K562 (cell line): ENCODE measurements around the gene CNP. TPM values are rescaled to one million over a fixed set of nuclear protein-coding genes. Genes with fewer than 3 reads are reported as not detected.

Experiments
- CBX1 ChIP-seq: sonication (generic); IDR thresholded peaks from 2 replicates; pipeline ENCODE4 v1.6.1; 2016; ENCODE audit warnings: antibody characterized with exemption, low read depth, mild to moderate bottlenecking
- CEBPG ChIP-seq, 3 experiments: fragments of 200-800 bp in 1 of 3; sonication (Bioruptor generic) in 1 of 3; sonication (generic) in 1 of 3; formaldehyde crosslinking in 1 of 3; IDR thresholded peaks in 2 of 3; conservative IDR thresholded peaks in 1 of 3; 2 replicates each; pipeline versions ENCODE4 v1.6.1 to v1.8.0; 2016 to 2022; ENCODE audit warnings: missing compliant biosample characterization in 2 of 3, missing genetic modification characterization in 2 of 3, mild to moderate bottlenecking in 1 of 3, missing genetic modification reagents in 1 of 3
- ELF4 ChIP-seq: fragments of 450-650 bp; formaldehyde crosslinking; IDR thresholded peaks from 2 replicates; pipeline ENCODE4 v1.4.0; 2022; ENCODE audit warnings: missing genetic modification characterization
- FOXJ2 ChIP-seq: fragments of 200-800 bp; sonication (Bioruptor generic); IDR thresholded peaks from 2 replicates; pipeline ENCODE4 v1.6.1; 2016; ENCODE audit warnings: missing genetic modification characterization, missing compliant biosample characterization
- GABPB1 ChIP-seq: sonication (generic); formaldehyde crosslinking; IDR thresholded peaks from 2 replicates; pipeline ENCODE4 v1.8.0; 2022; ENCODE audit warnings: mild to moderate bottlenecking, missing genetic modification reagents
- HDAC1 ChIP-seq, 2 experiments: fragments of 450-650 bp; IDR thresholded peaks; 2 replicates each; pipeline ENCODE4 v1.6.1; 2016 to 2017; ENCODE audit warnings: inconsistent platforms in 1 of 2, mild to moderate bottlenecking in 1 of 2, moderate library complexity in 1 of 2
- HES1 ChIP-seq: fragments of 450-650 bp; IDR thresholded peaks from 2 replicates; pipeline ENCODE4 v1.6.1; 2016; ENCODE audit warnings: low read depth, mild to moderate bottlenecking, moderate library complexity
- L3MBTL2 ChIP-seq: fragments of 450-650 bp; IDR thresholded peaks from 2 replicates; pipeline ENCODE4 v1.6.1; 2016; ENCODE audit warnings: mild to moderate bottlenecking, moderate library complexity
- NEUROD1 ChIP-seq: fragments of 150-350 bp; IDR thresholded peaks from 2 replicates; pipeline ENCODE4 v1.6.1; 2014; ENCODE audit warnings: borderline replicate concordance, low read length, low read depth; ENCODE audit not compliant: partially characterized antibody
- NR3C1 ChIP-seq: sonication (generic); formaldehyde crosslinking; IDR thresholded peaks from 2 replicates; pipeline ENCODE4 v1.8.1; 2022; ENCODE audit warnings: missing genetic modification reagents
- PHF20 ChIP-seq: fragments of 450-650 bp; IDR thresholded peaks from 2 replicates; pipeline ENCODE4 v1.6.1; 2018; ENCODE audit not compliant: partially characterized antibody
- PRMT5 ChIP-seq: sonication (generic); formaldehyde crosslinking; IDR thresholded peaks from 2 replicates; pipeline ENCODE4 v1.5.0; 2020; ENCODE audit warnings: missing genetic modification reagents
- RUNX1 ChIP-seq: sonication (generic); IDR thresholded peaks from 2 replicates; pipeline ENCODE4 v1.6.1; 2016; ENCODE audit warnings: antibody characterized with exemption, low read depth
- ZC3H11A ChIP-seq: IDR thresholded peaks from 2 replicates; pipeline ENCODE4 v1.6.1; 2012; ENCODE audit warnings: low read depth, low read length, improper control_type of control experiment
- ZFP30 ChIP-seq: fragments of 250-450 bp; sonication (Bioruptor Pico); IDR thresholded peaks from 2 replicates; pipeline ENCODE4 v1.8.0; 2022; ENCODE audit warnings: moderate library complexity, mild to moderate bottlenecking, inconsistent platforms, borderline replicate concordance
- ZNF316 ChIP-seq: fragments of 450-650 bp; IDR thresholded peaks from 2 replicates; pipeline ENCODE4 v1.6.1; 2016
- ZNF707 ChIP-seq: fragments of 250-450 bp; sonication (Bioruptor Pico); conservative IDR thresholded peaks from 2 replicates; pipeline ENCODE4 v1.8.0; 2022; ENCODE audit warnings: inconsistent platforms, mild to moderate bottlenecking, moderate library complexity
- ZSCAN32 ChIP-seq: fragments of 450-650 bp; formaldehyde crosslinking; IDR thresholded peaks from 2 replicates; pipeline ENCODE4 v1.4.0; 2020; ENCODE audit warnings: mild to moderate bottlenecking, moderate library complexity
- polyA plus RNA-seq, 8 experiments: library from polyadenylated mRNA; depleted of rRNA in 4 of 8; stranded (reverse) in 5 of 8; unstranded in 3 of 8; fragments of >200 nt; fragmentation: Nextera tagmentation in 2 of 8; fragmentation: Illumina TruSeq in 1 of 8; extraction: Ambion mirVana in 2 of 8; extraction: Trizol in 1 of 8; gene quantifications; 2 replicates each; pipeline versions ENCODE4 v1.2.1 to v1.2.3, GENCODE V29; 2011 to 2014; ENCODE audit warnings: inconsistent platforms in 1 of 8, missing spikeins in 1 of 8
- total RNA-seq, 7 experiments: library from RNA; depleted of rRNA in 6 of 7; stranded (reverse); fragments of >200 nt in 6 of 7; fragmentation: Illumina TruSeq in 2 of 7; extraction: Trizol in 2 of 7; gene quantifications; 2 replicates each; pipeline versions ENCODE4 v1.2.1 to v1.2.3, GENCODE V29; 2011 to 2021; ENCODE audit warnings: low replicate concordance in 1 of 7
- TF ChIP-seq, protein P1 (sequence below): fragments of 250-450 bp; sonication (Bioruptor Pico); IDR thresholded peaks from 2 replicates; pipeline ENCODE4 v1.6.1; 2021; ENCODE audit warnings: mild to moderate bottlenecking
- TF ChIP-seq, protein P2 (sequence below): fragments of 450-650 bp; IDR thresholded peaks from 2 replicates; pipeline ENCODE4 v1.7.0; 2016; ENCODE audit warnings: borderline replicate concordance
- TF ChIP-seq, protein P3 (sequence below), 2 experiments: fragments of 150-350 bp in 1 of 2; IDR thresholded peaks; 2 replicates each; pipeline ENCODE4 v1.6.1; 2012 to 2016; ENCODE audit warnings: low read depth in 2 of 2, low read length in 2 of 2, mild to moderate bottlenecking in 1 of 2, moderate library complexity in 1 of 2

The CNP gene
- total and polyA plus RNA-seq, 9 of the 15 experiments (the other 6 are each of a cell fraction or from before 2014, with no cell fraction given), result 1.7 to 52.0 (median 29.1) TPM

GRCh38 chr17:41987642-41988041 is 21.0 kb downstream of the CNP start (continued):
- TF ChIP-seq FOXJ2 (no peak), ZC3H11A (no peak), CBX1 (no peak), ZNF707 (no peak), HES1 (no peak), PRMT5 (CRISPR knock-in tag) (no peak), PHF20 (no peak), ZFP30 (no peak), ZNF316 (no peak), L3MBTL2 (peak; percentile 43; the same call in 1 of the 2 replicates), GABPB1 (CRISPR knock-in tag) (no peak), HDAC1 (IDR thresholded peaks at IDR 0.05) (no peak), NR3C1 (CRISPR knock-in tag) (no peak), CEBPG (CRISPR knock-in tag; IDR thresholded peaks at IDR 0.05) (no peak), CEBPG (tag; conservative IDR thresholded peaks at IDR 0.05 in 1 of 2, IDR thresholded peaks at IDR 0.05 in 1 of 2) (peak; percentile 69 to 83), NEUROD1 (no peak), ELF4 (CRISPR knock-in tag) (no peak), ZSCAN32 (CRISPR knock-in tag) (0 out of 2 replicates have a peak, but pooled peaks have one; percentile 27), RUNX1 (no peak)
- TF ChIP-seq, protein P1, sequence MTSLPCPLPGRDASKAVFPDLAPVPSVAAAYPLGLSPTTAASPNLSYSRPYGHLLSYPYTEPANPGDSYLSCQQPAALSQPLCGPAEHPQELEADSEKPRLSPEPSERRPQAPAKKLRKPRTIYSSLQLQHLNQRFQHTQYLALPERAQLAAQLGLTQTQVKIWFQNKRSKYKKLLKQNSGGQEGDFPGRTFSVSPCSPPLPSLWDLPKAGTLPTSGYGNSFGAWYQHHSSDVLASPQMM (CRISPR knock-in tag), result no peak
- TF ChIP-seq, protein P2, sequence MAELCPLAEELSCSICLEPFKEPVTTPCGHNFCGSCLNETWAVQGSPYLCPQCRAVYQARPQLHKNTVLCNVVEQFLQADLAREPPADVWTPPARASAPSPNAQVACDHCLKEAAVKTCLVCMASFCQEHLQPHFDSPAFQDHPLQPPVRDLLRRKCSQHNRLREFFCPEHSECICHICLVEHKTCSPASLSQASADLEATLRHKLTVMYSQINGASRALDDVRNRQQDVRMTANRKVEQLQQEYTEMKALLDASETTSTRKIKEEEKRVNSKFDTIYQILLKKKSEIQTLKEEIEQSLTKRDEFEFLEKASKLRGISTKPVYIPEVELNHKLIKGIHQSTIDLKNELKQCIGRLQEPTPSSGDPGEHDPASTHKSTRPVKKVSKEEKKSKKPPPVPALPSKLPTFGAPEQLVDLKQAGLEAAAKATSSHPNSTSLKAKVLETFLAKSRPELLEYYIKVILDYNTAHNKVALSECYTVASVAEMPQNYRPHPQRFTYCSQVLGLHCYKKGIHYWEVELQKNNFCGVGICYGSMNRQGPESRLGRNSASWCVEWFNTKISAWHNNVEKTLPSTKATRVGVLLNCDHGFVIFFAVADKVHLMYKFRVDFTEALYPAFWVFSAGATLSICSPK, result no peak
- TF ChIP-seq, protein P3, sequence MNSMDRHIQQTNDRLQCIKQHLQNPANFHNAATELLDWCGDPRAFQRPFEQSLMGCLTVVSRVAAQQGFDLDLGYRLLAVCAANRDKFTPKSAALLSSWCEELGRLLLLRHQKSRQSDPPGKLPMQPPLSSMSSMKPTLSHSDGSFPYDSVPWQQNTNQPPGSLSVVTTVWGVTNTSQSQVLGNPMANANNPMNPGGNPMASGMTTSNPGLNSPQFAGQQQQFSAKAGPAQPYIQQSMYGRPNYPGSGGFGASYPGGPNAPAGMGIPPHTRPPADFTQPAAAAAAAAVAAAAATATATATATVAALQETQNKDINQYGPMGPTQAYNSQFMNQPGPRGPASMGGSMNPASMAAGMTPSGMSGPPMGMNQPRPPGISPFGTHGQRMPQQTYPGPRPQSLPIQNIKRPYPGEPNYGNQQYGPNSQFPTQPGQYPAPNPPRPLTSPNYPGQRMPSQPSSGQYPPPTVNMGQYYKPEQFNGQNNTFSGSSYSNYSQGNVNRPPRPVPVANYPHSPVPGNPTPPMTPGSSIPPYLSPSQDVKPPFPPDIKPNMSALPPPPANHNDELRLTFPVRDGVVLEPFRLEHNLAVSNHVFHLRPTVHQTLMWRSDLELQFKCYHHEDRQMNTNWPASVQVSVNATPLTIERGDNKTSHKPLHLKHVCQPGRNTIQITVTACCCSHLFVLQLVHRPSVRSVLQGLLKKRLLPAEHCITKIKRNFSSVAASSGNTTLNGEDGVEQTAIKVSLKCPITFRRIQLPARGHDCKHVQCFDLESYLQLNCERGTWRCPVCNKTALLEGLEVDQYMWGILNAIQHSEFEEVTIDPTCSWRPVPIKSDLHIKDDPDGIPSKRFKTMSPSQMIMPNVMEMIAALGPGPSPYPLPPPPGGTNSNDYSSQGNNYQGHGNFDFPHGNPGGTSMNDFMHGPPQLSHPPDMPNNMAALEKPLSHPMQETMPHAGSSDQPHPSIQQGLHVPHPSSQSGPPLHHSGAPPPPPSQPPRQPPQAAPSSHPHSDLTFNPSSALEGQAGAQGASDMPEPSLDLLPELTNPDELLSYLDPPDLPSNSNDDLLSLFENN (IDR thresholded peaks at IDR 0.05; ENCODE audit: low read depth in 2 of 2, low read length in 2 of 2), result no peak
- TF ChIP-seq, all 486 proteins: peak for 6
